DND-41 (cell line): Measurements from ENCODE around the gene NRG2.

Source experiments
- CTCF ChIP-seq: IDR thresholded peaks from 2 replicates; pipeline ENCODE4 v1.5.1; 2012; ENCODE audit warnings: borderline replicate concordance, low read length, moderate library complexity, mild to moderate bottlenecking; ENCODE audit not compliant: poor library complexity, severe bottlenecking; ENCODE audit errors: extremely low read depth
- EZH2 ChIP-seq: IDR thresholded peaks from 3 replicates; pipeline ENCODE4 v1.6.1; 2012; ENCODE audit warnings: borderline replicate concordance, low read depth, mild to moderate bottlenecking, moderate library complexity, low read length, inconsistent platforms; ENCODE audit not compliant: severe bottlenecking

- TF ChIP-seq CTCF (no peak), EZH2 (no peak)
These were observed 170.0 kb downstream of the NRG2 start for GRCh38 chr5:139872851-139873794.
